Neural progenitor cell (in vitro differentiated cells): ENCODE results near the gene STMP1. TPM values are rescaled to one million over a fixed set of nuclear protein-coding genes. Genes with fewer than 3 reads are reported as not detected.
"Not testable (repeated sequence)": the region's sequence is repeated elsewhere in the genome, so short reads cannot be mapped to it uniquely, and the experiment has no call there.

ENCODE experiments used
- DNase-seq: peaks from one replicate; pipeline ENCODE4 v3.0.0-alpha.2; 2016; ENCODE audit warnings: low spot score
- H2AFZ ChIP-seq: fragments of 200-600 bp; sonication (generic); replicated peaks from 2 replicates; pipeline ENCODE4 v1.6.1; 2016; ENCODE audit warnings: antibody characterized with exemption
- H3F3A ChIP-seq: fragments of 200-600 bp; sonication (generic); 2 replicates; pipeline ENCODE4 v1.6.1; 2016; ENCODE audit warnings: antibody characterized with exemption, low read depth
- H3K27ac ChIP-seq: fragments of 200-600 bp; sonication (generic); 2 replicates; pipeline ENCODE4 v1.5.1; 2016; ENCODE audit warnings: mild to moderate bottlenecking
- H3K27me3 ChIP-seq: fragments of 200-600 bp; sonication (generic); 2 replicates; pipeline ENCODE4 v1.6.1; 2016; ENCODE audit warnings: mild to moderate bottlenecking, moderate library complexity
- H3K36me3 ChIP-seq: fragments of 200-600 bp; sonication (generic); 2 replicates; pipeline ENCODE4 v1.5.1; 2016
- H3K4me1 ChIP-seq: fragments of 200-600 bp; sonication (generic); 2 replicates; pipeline ENCODE4 v1.6.1; 2016; ENCODE audit warnings: mixed run types
- H3K4me2 ChIP-seq: fragments of 200-600 bp; sonication (generic); 2 replicates; pipeline ENCODE4 v1.6.1; 2016
- H3K4me3 ChIP-seq: fragments of 200-600 bp; sonication (generic); 2 replicates; pipeline ENCODE4 v1.5.1; 2016
- H3K79me2 ChIP-seq: fragments of 200-600 bp; sonication (generic); 2 replicates; pipeline ENCODE4 v1.6.1; 2016; ENCODE audit warnings: low read depth
- H3K9ac ChIP-seq: fragments of 200-600 bp; sonication (generic); 2 replicates; pipeline ENCODE4 v1.6.1; 2016
- H3K9me3 ChIP-seq: fragments of 200-600 bp; sonication (generic); 2 replicates; pipeline ENCODE4 v1.5.1; 2016; ENCODE audit warnings: low read depth
- H4K20me1 ChIP-seq: fragments of 200-600 bp; sonication (generic); 2 replicates; pipeline ENCODE4 v1.6.1; 2016; ENCODE audit warnings: low read depth
- H3K27ac Mint-ChIP-seq: 3 replicates; pipeline ENCODE4 v1.8.0; 2021; ENCODE audit warnings: mixed read lengths
- H3K27me3 Mint-ChIP-seq: 2 replicates; pipeline ENCODE4 v1.8.0; 2022; ENCODE audit warnings: low read depth, mild to moderate bottlenecking, inconsistent platforms, moderate library complexity, mixed read lengths; ENCODE audit not compliant: insufficient read depth
- H3K36me3 Mint-ChIP-seq: 3 replicates; pipeline ENCODE4 v1.8.0; 2021; ENCODE audit warnings: mixed read lengths
- H3K4me1 Mint-ChIP-seq: 3 replicates; pipeline ENCODE4 v1.8.0; 2021; ENCODE audit warnings: mixed read lengths
- H3K4me3 Mint-ChIP-seq: 3 replicates; pipeline ENCODE4 v1.8.0; 2021; ENCODE audit warnings: mild to moderate bottlenecking, moderate library complexity, mixed read lengths
- H3K9me3 Mint-ChIP-seq: 3 replicates; pipeline ENCODE4 v1.8.0; 2020; ENCODE audit warnings: mixed read lengths
- CTCF ChIP-seq: fragments of 200-600 bp; sonication (generic); IDR thresholded peaks from 2 replicates; pipeline ENCODE4 v1.5.1; 2017; ENCODE audit warnings: antibody characterized with exemption, mild to moderate bottlenecking
- EZH2 ChIP-seq: fragments of 200-600 bp; sonication (generic); IDR thresholded peaks from 2 replicates; pipeline ENCODE4 v1.6.1; 2017; ENCODE audit warnings: antibody characterized with exemption, mild to moderate bottlenecking, moderate library complexity
- EZH2phosphoT487 ChIP-seq: fragments of 200-600 bp; sonication (generic); IDR thresholded peaks from 2 replicates; pipeline ENCODE4 v1.6.1; 2017; ENCODE audit warnings: antibody characterized with exemption
- total RNA-seq: library from RNA; depleted of rRNA; stranded (reverse); fragments of >200 nt; gene quantifications from 2 replicates; pipeline ENCODE4 v1.2.3, GENCODE V29; 2015; ENCODE audit warnings: low replicate concordance

Gene STMP1
- total RNA-seq, 1 donor from 2014 or later, result 30.4 TPM

- Histone ChIP-seq H3K9me3 (no peaks in the 10 kb centered on the region), H3K27me3 (peaks cover 5% of the 10 kb centered on the region), H3K36me3 (no peaks in the 10 kb centered on the region), H3K9ac (no peak overlapping the region), H3K4me2 (no peak overlapping the region), H3F3A (peaks cover 23% of the 10 kb centered on the region), H3K27ac (no peak overlapping the region), H2AFZ (no peak overlapping the region), H3K4me1 (no peaks in the 10 kb centered on the region), H3K79me2 (peaks cover 91% of the 10 kb centered on the region), H3K4me3 (no peak overlapping the region), H4K20me1 (peaks cover 50% of the 10 kb centered on the region)
- peaks cover 6% of the 10 kb centered on the region for H3K9me3 Mint-ChIP-seq
- TF ChIP-seq EZH2phosphoT487 (no peak), CTCF (no peak), EZH2 (no peak)
- no peak overlapping the region for H3K4me3 Mint-ChIP-seq
- DNase-seq, result no peak
- H3K4me1 Mint-ChIP-seq, result peaks cover 19% of the 10 kb centered on the region
- no peaks in the 10 kb centered on the region for H3K27me3 Mint-ChIP-seq
- peaks cover 13% of the 10 kb centered on the region for H3K36me3 Mint-ChIP-seq
- H3K27ac Mint-ChIP-seq, result no peak overlapping the region
Observed at GRCh38 chr7:135666846-135667245, 4.5 kb downstream of the STMP1 start.

- DNase-seq, H3K27ac ChIP-seq, H3K27me3 ChIP-seq, H2AFZ ChIP-seq, H3K27me3 Mint-ChIP-seq, H3K4me1 ChIP-seq, H3K4me3 Mint-ChIP-seq, H3K36me3 ChIP-seq, H3K4me3 ChIP-seq, H3K9me3 ChIP-seq, H3K27ac Mint-ChIP-seq, H3K4me2 ChIP-seq, H3K9ac ChIP-seq, H3K9me3 Mint-ChIP-seq: not testable (repeated sequence)
- Histone ChIP-seq H3F3A (peaks cover 18% of the 10 kb centered on the region), H3K79me2 (peaks cover 95% of the 10 kb centered on the region), H4K20me1 (peaks cover 57% of the 10 kb centered on the region)
- peaks cover 13% of the 10 kb centered on the region for H3K36me3 Mint-ChIP-seq
- H3K4me1 Mint-ChIP-seq, result peaks cover 19% of the 10 kb centered on the region
Observed at GRCh38 chr7:135667626-135668025, 5.3 kb downstream of the STMP1 start.

- H3K4me2 ChIP-seq, H3K27me3 Mint-ChIP-seq, H3K36me3 ChIP-seq, H3K9ac ChIP-seq, H3K4me1 ChIP-seq, H3K27ac Mint-ChIP-seq, H3K4me3 ChIP-seq, DNase-seq, H3K27ac ChIP-seq, H3K9me3 Mint-ChIP-seq, H3K27me3 ChIP-seq, H3K4me3 Mint-ChIP-seq, H2AFZ ChIP-seq, H3K9me3 ChIP-seq: not testable (repeated sequence)
- H3K4me1 Mint-ChIP-seq, result peaks cover 15% of the 10 kb centered on the region
- peaks cover 13% of the 10 kb centered on the region for H3K36me3 Mint-ChIP-seq
- peaks cover 61% of the 10 kb centered on the region for H4K20me1 ChIP-seq
- H3F3A ChIP-seq, result peaks cover 12% of the 10 kb centered on the region
- peaks cover 95% of the 10 kb centered on the region for H3K79me2 ChIP-seq
Observed at GRCh38 chr7:135668852-135669395, 6.6 kb downstream of the STMP1 start.

GRCh38 chr7:135669774-135670173 is 7.5 kb downstream of the STMP1 start:
- Histone ChIP-seq H3K9me3 (no peaks in the 10 kb centered on the region), H3K9ac (no peak overlapping the region), H3F3A (peaks cover 4% of the 10 kb centered on the region), H4K20me1 (peaks cover 54% of the 10 kb centered on the region), H3K4me2 (no peak overlapping the region), H3K27ac (no peak overlapping the region), H3K79me2 (peaks cover 95% of the 10 kb centered on the region), H3K36me3 (no peaks in the 10 kb centered on the region), H3K4me1 (no peaks in the 10 kb centered on the region), H3K4me3 (no peak overlapping the region), H2AFZ (no peak overlapping the region), H3K27me3 (peaks cover 2% of the 10 kb centered on the region)
- H3K27me3 Mint-ChIP-seq, result no peaks in the 10 kb centered on the region
- H3K4me1 Mint-ChIP-seq, result peaks cover 9% of the 10 kb centered on the region
- peaks cover 16% of the 10 kb centered on the region for H3K36me3 Mint-ChIP-seq
- DNase-seq, result no peak
- H3K27ac Mint-ChIP-seq, result peak overlapping the region; percentile 15
- no peak overlapping the region for H3K4me3 Mint-ChIP-seq
- H3K9me3 Mint-ChIP-seq, result peaks cover 6% of the 10 kb centered on the region
- TF ChIP-seq EZH2phosphoT487 (no peak), CTCF (no peak), EZH2 (no peak)
